ENCODE results near the gene TAS1R3.
"Not testable (repeated sequence)": the region's sequence is repeated elsewhere in the genome, so short reads cannot be mapped to it uniquely, and the experiment has no call there.

Gene TAS1R3

DNA sequence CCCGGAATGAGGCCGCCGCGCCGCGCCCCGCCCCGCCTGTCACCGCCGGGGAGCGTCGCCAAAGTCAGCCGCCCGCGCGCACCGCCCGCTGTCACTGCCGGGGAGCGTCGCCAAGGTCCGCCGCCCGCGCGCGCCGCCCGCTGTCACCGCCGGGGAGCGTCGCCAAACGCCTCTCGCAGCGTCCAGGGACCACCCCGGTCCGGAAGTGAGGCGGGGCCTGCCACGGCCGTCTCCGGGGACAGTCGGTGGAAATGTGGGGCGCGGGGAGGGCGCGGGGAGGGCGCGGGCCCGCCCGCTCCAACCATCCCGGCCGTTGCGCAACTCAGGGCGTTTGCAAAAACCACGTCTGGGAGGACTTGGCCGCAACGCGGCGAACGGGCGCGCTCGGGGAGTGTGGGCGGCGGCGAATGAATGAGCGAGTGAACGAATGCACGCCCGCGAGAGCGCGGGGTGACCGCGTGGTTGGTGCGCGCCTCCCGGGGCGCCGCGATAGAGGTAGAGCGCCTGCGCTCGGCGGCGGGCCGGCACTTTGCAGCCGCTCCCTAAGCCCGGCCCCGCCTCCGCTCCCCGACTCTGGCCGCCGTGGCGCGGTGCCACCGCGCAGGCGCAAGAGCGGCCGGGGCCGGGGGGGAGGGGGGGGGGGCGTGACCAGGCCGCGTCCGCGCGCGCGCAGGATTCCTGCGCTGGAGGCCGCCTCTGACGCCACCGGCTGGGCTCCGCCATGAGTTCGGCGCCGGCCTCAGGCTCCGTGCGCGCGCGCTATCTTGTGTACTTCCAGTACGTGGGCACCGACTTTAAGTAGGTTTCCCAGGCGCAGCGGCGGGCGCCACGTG lies 22.9 kb upstream of the TAS1R3 start, which contains the start of the genes ACAP3 and PUSL1:
Gene ACAP3, minus strand, starts transcription at position 8 of the 833 bp plus-strand sequence. CDS start 115 bp downstream, outside the sequence.
Gene PUSL1, plus strand, starts transcription at position 675 of the 833 bp plus-strand sequence. Its CDS starts 47 bp downstream, at position 722.
- in situ Hi-C loops (cut with MboI; ENCODE audit: low sequenced_read_pairs) = no loop called here

DNA sequence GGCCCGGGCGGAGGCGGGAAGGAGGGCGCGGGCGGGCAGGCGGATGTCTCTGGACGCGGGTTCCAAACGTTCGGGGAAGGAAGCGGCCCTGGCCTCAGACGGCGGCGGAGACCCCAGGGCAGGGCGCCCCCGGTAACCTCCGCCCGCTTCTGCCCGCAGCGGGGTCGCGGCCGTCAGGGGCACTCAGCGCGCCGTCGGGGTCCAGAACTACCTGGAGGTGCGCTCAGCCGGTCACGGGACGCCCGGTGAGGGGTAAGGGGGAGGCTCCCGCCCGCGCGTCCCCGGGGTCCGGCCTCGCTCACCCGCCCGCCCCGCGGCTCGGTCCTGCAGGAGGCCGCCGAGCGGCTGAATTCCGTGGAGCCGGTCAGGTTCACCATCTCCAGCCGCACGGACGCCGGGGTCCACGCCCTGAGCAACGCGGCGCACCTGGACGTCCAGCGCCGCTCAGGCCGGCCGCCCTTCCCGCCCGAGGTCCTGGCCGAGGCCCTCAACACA lies 22.3 kb upstream of the TAS1R3 start:
- in situ Hi-C loops (cut with MboI; ENCODE audit: low sequenced_read_pairs) = no loop called here

DNA sequence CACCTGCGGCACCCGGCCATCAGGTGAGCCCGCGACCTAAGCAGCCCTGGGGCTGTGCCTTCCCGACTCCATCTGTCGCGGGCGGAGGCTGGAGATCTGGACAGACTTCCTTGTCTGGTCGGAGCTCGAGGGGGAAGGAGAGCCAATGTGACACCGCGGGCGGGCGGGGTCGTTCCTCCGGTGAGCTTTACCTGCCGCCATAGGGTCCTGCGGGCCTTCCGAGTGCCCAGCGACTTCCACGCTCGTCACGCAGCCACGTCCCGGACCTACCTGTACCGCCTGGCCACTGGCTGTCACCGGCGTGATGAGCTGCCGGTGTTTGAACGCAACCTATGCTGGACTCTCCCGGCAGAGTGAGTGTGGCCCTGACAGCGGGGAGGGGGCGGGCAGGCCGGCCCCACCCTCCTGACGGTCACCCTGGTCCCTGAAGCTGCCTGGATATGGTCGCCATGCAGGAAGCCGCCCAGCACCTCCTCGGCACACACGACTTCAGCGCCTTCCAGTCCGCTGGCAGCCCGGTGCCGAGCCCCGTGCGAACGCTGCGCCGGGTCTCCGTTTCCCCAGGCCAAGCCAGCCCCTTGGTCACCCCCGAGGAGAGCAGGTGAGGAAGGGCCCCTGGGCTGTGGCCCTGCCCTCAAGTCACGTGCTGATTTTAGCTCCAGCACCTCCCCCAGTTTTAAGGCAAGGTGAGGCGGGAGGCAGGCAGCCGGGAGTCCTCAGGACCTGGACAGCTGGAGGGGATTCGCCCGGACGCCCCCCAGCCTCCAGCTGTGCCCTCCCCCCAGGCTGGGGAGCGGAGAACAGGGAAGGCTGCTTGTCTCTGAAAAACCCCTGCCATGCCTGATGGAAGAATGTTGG lies 21.6 kb upstream of the TAS1R3 start:
- in situ Hi-C loops (cut with MboI; ENCODE audit: low sequenced_read_pairs) = no loop called here

DNA sequence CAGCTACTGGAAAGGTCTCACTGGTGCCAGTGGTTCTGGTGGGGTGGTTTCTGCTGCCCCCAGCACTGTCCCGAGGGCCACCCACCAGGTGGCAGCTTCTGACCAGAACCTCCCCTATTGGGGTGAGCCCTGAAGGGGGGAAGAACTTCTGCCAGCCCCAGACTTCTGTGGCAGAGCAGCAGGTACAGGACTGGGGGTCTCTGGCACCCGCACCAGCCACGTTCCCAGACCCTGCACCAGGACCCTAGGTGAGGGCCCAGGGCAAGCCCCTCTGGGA lies 21.0 kb upstream of the TAS1R3 start:
- in situ Hi-C loops (cut with MboI; ENCODE audit: low sequenced_read_pairs) = no loop called here

DNA sequence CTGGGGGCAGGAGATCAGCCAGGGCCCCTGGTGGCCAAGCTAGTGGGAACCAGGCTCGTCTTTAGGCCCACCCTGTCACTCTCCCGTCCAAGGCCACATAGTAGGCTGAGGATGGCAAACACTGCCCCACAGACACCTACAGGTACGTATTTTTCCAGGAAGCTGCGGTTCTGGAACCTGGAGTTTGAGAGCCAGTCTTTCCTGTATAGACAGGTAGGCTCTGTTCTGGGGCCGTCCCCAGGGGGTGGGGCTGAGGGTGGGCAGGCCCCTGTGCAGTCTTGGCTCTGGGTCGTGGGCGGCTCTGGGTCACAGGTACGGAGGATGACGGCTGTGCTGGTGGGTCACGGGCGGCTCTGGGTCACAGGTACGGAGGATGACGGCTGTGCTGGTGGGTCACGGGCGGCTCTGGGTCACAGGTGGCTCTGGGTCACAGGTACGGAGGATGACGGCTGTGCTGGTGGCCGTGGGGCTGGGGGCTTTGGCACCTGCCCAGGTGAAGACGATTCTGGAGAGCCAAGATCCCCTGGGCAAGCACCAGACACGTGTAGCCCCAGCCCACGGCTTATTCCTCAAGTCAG lies 20.5 kb upstream of the TAS1R3 start:
- in situ Hi-C loops (cut with MboI; ENCODE audit: low sequenced_read_pairs) = no loop called here

DNA sequence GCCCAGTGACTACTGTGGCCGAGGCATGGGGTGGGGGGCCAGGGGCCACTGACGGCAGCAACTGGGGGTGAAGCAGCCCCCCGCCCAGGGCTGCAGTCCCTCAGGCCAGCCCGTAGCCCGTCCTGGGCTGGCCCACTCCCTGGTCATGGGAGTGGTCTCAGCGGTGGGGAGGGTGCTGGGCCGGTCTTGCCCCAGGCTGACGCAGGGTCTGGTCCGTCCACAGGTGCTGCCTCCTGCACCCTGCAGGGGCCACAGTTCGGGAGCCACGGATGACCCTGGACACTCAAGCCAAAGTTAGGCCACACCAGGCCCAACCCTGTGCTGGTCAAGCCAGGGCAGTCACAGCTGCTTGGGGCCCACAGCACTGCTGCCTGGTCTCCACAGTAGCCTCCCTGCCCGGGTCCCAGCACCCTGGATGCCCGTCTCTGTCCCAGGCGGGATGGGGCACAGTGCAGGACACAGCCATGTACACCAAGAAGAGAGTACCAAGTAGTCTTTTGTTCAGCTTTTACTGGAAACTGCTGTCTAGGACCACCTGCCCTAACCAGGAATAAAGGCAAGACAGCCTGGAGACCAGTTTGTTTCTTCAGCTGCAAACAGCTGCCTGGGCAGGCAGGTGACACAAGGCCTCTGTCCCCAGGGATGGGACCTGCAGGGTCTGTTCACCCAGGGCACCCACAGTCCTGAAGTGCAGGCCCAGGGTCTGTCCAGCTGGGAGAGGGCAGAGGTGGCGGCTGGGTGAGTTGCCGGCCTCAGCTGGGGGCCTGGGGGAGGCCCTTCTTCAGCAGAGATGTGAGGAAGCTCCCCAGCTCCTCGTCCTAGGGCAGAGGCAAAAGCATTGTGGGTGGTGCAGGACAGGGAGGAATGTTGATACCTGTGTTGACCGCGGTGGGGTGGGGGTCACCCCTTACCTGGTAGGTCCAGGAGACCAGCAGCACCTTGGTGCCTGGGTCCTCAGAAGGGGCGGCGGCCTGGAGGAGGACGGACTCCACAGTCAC lies 19.7 kb upstream of the TAS1R3 start:
- in situ Hi-C loops (cut with MboI; ENCODE audit: low sequenced_read_pairs) = no loop called here

DNA sequence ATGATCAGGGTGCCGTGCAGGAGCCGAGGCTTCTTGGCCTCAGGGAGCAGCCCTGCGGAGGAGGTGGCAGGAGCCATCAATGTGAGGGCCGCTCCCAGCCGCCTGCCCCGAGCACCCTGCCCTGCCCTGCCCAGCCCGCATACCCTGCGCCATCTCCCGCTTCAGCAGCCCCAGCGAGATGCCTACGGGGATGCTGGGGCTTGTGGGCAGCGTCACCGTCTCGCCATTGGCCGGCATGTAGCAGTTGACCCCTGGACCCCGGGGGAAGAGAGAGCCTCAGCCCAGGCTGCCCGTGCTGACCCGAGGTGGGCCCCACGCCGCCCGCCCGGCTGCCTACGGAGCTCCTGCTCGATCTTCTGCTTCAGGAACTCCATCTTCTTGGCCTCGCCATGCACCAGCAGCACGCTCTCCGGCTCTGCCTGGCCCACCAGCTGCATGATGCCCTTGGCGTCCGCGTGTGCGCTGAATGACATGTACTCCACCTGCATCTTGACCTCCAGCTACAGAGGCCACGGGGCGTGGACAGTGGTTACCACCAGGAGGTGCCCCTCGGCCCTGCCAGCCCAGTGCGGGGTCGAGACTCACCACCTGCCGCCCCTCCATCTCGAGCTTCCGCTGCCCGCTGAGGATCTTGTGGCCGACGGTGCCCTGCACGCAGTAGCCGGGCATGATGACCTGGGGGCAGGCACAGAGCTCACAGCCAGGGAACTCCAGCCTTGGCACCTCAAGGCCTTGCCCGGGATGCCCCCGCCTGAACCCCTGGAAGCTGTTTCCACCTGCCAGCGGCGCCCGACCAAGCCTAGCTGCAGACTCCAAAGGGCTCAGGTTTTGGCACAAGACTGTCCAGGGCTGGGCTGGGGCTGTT lies 18.4 kb upstream of the TAS1R3 start:
- in situ Hi-C loops (cut with MboI; ENCODE audit: low sequenced_read_pairs) = no loop called here

DNA sequence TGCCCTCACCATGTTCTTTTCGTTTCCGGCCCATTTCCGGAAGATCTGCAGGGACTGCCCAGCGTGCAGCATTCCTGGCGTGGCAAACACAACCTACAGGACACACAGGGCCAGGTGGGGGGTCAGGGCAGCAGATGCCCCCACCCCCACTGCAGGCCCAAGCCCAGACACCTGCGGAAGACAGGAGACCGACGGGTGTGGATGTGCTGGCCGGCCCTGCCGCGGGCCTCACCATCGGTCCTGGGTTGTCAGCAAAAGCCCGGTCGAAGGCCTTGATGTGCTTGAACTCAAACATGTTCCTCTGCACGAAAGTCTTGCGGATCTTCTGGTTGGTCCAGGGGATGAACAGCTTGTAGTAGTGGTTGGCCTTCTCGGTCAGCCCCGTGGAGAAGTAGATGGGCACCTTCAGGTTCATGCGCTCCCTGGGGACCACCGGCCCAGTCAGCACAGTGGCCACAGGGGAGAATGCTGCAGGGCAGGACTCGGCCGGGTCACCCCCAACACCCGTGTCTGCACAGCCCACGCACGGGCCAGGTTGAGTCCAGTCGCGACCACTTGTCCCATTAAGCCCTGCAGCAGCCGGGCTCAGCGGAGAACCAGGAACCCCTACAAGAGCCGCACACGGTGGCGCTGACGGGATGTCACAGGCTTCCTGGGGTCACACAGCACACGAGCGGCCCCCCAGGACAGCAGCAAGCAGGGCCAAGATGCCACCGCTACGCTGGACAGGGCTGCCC lies 17.4 kb upstream of the TAS1R3 start:
- in situ Hi-C loops (cut with MboI; ENCODE audit: low sequenced_read_pairs) = no loop called here

DNA sequence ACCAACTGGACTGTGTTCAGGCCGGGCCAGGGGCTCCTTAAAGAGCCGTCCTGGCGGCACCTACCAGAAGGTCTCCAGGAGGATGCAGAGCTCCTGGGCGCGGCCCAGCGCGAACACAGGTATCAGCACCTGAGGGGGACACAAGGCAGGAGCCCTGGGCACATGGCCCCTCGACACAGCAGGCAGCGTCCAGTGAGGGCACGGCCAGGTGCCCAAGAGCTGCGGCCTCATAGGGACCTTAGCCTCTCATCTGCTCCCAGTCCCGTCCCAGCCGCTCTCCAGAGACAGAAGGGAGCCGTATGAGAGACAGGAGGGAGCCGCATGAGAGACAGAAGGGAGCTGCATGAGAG lies 16.9 kb upstream of the TAS1R3 start:
- in situ Hi-C loops (cut with MboI; ENCODE audit: low sequenced_read_pairs) = no loop called here

DNA sequence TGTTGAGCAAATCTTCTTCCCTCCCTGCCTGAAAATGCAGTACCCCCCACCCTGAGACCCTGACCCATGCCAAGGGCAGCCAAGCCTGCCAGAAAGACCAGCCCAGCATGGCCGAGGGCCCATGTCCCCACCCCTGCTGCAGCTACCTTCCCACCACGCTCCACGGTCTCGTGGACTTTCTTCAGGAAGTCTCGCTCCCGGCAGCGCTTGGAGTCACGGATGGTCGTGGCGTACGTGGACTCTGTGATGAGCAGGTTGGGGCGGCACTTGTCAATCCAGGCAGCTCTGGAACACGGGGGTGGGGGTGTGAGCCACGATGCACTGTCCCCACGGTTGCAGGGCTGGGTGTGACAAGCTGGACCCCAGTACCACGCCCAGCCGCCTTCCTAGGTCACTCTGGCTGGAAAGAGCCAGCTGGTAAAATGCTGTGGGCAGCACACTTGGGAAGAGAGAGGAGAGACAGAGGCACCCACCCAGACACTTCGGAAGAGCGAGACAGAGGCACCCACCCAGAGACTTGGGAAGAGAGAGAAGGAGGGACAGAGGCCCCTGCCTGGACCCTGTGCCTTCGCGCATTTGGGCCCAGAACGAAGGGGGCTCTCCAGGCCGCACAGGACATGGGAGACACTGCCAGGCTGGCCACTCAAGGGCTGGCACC lies 16.3 kb upstream of the TAS1R3 start:
- in situ Hi-C loops (cut with MboI; ENCODE audit: low sequenced_read_pairs) = no loop called here

DNA sequence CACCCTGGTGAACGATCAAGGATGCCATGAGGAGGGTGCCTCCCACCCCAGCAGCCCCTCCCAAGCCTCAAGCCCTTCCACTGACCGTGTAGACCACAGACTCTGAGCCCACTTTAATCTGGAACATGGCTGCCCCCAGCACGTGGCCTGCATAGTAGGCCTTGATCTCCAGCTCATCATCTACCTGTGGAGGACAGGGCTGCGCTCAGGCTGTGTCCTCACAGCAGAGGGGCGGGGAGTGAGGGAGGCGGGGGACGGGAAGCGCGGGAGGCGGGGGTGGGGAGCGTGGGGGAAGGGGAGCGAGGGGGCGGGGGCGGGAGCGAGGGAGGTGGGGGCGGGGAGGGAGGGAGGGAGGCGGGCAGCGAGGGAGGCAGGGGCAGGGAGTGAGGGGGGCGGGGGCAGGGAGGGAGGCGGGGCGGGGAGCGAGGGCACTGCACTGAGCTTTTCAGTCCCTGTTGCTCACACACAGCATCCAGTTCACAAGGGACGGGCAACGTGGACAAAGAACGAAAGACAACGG lies 15.6 kb upstream of the TAS1R3 start:
- in situ Hi-C loops (cut with MboI; ENCODE audit: low sequenced_read_pairs) = no loop called here

DNA sequence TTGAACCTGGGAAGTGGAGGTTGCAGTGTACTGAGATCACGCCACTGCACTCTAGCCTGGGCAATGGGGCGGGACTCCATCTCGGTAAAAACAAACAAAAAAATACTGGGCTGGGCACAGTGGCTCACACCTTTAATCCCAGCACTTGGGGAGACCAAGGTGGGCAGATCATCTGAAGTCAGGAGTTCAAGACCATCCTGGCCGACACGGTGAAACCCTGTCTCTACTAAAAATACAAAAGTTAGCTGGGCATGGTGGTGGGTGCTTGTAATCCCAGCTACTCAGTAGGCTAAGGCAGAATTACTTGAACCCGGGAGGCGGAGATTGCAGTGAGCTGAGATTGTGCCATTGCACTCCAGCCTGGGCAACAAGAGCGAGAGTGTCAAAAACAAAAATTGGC lies 14.9 kb upstream of the TAS1R3 start:
- in situ Hi-C loops (cut with MboI; ENCODE audit: low sequenced_read_pairs) = not testable (repeated sequence)

DNA sequence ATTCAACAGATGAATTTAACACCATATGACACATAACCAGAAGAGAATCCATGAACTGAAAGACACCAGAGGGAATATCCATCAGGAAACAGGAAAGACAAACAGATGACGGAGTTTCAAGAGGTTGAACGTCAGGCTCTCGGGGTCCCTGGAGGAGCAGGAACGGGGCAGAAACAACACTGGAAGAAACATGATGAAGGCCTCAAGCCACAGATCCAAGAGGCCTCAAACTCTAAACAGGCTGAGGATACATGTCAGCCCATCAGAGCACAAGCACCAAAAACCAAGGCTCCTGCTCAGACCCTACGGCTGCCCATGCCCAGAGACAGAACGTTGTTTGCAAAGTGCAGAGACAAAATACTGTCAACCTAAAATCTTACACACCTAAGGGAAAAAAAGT lies 13.7 kb upstream of the TAS1R3 start:
- in situ Hi-C loops (cut with MboI; ENCODE audit: low sequenced_read_pairs) = no loop called here

DNA sequence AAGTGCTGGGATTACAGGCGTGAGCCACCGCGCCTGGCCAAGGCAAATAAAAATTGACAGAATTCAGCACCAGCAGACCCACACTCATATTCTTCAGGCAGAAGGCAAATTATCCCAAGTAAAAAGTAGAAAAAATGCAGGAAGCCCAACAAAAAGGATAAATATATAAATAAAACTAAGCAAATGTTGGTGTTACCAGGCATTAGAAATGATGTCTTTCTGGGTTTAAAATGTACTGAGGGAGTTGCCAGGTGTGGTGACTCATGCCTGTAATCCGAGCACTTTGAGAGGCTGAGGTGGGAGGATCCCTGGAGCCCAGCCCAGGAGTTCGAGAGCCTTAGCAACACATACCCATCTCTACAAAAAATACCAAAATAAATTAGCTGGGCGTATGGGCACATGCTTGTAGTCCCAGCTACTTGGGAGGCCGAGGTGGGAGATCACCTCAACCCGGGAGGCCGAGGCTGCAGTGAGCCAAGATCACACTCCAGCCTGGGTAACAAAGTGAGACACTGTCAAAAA lies 12.9 kb upstream of the TAS1R3 start:
- in situ Hi-C loops (cut with MboI; ENCODE audit: low sequenced_read_pairs) = no loop called here

DNA sequence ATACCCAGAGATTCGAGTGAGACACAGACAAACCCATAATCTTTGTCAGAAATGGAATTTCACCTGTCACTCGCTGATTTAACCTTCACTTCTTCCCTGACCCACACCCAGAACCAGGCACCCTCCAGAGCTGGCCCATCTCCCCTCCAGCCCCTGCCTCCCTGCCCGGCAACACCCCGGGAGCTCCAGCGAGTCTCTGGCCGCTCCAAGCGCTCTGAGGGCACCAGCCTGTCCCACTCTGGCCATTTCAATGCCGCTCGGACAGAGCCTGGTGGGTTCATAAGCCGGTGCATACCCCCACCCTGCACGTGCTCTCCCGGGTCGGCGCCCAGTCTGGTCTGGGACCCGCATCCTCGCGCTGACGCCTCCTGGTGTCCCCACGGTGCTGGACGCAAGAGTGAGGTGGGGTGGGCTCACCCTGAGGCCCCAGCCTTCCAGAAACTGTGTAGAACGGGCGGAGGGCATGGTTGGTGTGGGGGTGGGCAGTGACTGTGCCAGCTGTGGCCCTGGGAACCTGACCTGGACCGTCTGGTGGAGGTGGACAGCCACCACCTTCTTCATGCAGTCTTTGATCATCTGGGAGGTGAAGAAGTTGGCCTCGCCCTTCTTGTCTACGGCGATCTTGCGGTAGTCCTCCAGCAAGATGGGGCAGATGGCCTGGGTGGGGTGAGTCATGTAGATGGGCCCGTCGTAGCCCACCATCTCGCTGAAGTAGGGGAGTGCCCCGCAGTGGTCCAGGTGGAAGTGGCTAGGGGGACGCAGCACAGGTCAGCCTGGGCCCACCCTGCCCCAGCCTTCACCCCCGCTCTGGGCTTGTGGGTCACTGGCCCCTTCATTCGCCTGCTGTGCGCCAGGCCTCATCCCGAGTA lies 12.1 kb upstream of the TAS1R3 start:
- in situ Hi-C loops (cut with MboI; ENCODE audit: low sequenced_read_pairs) = no loop called here

DNA sequence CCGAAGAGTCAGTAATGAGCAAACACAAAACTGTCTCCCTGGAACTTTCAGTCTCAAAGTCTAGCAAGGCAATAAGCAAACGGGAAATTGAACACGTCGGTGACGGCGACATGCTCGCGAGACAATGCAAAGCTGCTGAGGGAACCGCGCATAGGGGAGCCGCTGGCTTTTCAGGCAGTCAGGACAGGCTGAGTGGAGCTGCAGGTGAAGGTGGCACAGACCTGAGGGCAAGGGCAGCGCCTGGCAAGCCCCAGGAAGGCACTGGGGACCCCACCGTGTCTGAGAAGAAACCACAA lies 11.5 kb upstream of the TAS1R3 start:
- in situ Hi-C loops (cut with MboI; ENCODE audit: low sequenced_read_pairs) = no loop called here
